Measurements from ENCODE around the gene P4HB.

P4HB gene

DNA sequence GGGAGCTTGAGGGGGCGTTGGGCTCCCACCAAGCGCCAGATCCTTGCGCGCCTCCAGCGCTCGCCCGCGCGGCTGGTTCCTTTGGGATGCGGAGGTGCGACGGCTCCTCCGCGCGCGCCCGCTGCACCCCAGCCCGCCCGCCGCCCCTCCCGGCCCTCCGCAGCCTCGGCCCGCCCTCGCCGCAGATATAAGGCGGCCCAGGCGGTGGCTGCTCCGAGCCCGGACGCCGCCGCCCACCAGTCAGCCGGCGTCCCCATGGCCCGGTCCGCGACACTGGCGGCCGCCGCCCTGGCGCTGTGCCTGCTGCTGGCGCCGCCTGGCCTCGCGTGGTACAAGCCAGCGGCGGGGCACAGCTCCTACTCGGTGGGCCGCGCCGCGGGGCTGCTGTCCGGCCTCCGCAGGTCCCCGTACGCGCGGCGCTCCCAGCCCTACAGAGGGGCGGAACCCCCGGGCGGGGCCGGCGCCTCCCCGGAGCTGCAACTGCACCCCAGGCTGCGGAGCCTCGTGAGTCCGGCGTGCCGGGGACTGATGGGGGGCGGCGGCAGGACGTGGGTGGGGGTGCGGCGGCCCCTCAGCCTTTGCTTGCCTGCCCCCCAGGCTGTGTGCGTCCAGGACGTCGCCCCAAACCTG, 41.8 kb upstream of the P4HB start, which contains the start of gene NPB:
Gene NPB (plus strand): TSS at position 216 of the 630 bp plus-strand sequence. CDS start 40 bp downstream, at position 256.
- POLR2A ChIA-PET (ENCODE audit: low non-redundant PET) = no interaction called here
- CTCF ChIA-PET = no interaction called here
- TF ChIP-seq, protein P1, sequence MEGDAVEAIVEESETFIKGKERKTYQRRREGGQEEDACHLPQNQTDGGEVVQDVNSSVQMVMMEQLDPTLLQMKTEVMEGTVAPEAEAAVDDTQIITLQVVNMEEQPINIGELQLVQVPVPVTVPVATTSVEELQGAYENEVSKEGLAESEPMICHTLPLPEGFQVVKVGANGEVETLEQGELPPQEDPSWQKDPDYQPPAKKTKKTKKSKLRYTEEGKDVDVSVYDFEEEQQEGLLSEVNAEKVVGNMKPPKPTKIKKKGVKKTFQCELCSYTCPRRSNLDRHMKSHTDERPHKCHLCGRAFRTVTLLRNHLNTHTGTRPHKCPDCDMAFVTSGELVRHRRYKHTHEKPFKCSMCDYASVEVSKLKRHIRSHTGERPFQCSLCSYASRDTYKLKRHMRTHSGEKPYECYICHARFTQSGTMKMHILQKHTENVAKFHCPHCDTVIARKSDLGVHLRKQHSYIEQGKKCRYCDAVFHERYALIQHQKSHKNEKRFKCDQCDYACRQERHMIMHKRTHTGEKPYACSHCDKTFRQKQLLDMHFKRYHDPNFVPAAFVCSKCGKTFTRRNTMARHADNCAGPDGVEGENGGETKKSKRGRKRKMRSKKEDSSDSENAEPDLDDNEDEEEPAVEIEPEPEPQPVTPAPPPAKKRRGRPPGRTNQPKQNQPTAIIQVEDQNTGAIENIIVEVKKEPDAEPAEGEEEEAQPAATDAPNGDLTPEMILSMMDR (conservative IDR thresholded peaks at IDR 0.05; ENCODE audit: low read depth) = no peak
- no peak for DNase-seq (ENCODE audit: low spot score)
- peak within 1 kb of the TSS; percentile 98 for H3K27ac ChIP-seq

DNA sequence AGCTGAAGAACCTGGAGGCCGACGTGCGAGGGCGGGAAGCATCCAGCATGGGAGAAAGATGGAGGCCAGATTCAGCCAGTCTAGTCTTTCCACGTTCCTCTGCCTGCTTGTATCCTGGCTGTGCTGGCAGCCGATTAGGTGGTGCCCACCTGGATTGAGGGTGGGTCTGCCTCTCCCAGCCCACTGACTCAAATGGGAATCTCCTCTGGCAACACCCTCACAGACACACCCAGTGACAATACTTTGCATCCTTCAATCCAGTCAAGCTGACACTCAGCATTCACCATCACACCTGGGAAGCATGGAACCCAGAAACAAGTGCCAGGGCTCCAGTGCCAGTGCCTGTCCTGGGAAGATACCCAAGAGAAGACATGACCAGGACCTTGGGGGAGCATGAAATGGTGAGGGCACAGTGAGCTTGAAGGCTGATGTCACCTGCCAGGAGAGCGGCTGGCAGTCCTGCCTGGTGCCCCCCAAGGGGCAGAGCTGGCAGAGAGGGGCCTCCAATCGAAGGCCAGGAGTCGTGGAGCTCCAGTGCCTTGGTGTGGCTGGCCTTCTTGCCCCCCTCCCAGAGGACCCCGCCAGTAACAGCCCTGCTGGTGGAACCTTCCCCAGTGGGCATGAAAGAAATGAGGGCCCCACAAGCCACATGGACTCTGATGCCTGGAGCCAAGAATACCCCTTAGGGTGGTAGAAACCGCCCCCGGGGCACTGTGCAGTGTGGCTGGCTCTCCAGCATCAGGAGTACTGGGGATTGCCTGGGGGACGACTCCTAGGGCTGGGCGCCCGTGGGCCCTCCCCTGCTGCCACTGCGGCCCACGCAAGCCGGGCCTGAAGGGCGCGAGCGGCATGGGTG, 41.1 kb upstream of the P4HB start:
- DNase-seq (ENCODE audit: low spot score) = no peak
- H3K27ac ChIP-seq = peak overlapping the region; percentile 92
- ChIA-PET CTCF (no interaction called here), POLR2A (ENCODE audit: low non-redundant PET) (no interaction called here)
- TF ChIP-seq, protein P1 (conservative IDR thresholded peaks at IDR 0.05; ENCODE audit: low read depth) = no peak

DNA sequence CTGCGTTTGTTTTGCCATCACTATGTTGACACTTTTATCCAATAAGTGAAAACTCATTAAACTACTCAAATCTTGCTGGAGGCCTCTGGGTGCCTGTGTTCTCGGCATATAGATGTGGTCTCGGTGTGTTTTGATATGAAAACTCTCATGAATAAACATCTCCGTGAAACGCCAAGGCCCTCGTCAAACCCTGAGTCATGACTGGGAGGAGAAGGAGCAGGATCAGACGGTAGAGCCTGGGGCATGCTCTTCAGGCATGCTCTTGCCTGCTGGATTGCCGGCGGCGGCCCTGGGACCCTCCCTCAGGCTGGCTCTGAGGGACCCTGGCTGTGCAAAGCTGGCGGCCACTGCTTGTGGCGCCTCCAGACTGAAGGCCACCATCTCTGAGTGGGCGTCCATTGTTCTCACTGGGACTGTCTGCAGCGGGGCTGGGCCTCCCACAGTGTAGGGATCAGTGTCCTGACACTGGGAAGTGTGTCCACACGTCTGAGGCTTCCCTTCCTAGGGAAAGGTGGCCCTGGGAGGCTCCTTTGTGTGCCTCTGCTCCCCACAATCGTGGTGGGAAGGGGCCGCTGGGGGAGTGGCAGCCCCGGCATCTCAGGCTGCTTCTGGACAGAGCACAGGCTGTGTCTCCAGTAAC, 40.0 kb upstream of the P4HB start:
- H3K27ac ChIP-seq = peak overlapping the region; percentile 92
- ChIA-PET CTCF (no interaction called here), POLR2A (ENCODE audit: low non-redundant PET) (no interaction called here)
- TF ChIP-seq, protein P1 (conservative IDR thresholded peaks at IDR 0.05; ENCODE audit: low read depth) = no peak
- no peak for DNase-seq (ENCODE audit: low spot score)

DNA sequence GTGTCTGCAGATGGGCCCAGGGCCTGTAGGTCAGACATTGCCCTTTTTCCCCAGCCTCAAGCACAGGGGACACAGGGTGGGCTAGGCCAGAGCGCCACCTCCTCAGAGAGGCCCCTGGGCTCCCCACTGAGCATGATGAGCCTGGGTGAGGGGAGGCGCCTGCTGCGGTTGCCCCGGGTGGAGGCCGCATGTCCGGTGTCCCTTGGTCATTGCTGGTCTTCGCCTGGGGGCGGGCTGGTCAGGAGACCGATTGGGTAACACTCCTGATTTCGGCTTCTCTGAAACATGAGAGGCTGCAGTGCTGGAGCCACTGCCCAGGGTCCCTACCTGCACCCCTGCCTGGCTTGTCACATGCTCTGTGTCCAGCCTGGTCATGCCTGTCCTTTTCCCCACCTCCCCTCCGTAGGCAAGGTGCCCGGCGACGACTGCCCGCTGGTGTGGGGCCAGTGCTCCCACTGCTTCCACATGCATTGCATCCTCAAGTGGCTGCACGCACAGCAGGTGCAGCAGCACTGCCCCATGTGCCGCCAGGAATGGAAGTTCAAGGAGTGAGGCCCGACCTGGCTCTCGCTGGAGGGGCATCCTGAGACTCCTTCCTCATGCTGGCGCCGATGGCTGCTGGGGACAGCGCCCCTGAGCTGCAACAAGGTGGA, 39.3 kb upstream of the P4HB start:
- CTCF ChIA-PET = interaction anchor here (0.9 kb wide), 1 partner anchor 30 kb away, joined by 3 read pairs; no protein-coding TSS in a partner anchor
- TF ChIP-seq, protein P1 (conservative IDR thresholded peaks at IDR 0.05; ENCODE audit: low read depth) = no peak
- no peak for DNase-seq (ENCODE audit: low spot score)
- H3K27ac ChIP-seq = peak overlapping the region; percentile 92
- POLR2A ChIA-PET (ENCODE audit: low non-redundant PET) = no interaction called here

DNA sequence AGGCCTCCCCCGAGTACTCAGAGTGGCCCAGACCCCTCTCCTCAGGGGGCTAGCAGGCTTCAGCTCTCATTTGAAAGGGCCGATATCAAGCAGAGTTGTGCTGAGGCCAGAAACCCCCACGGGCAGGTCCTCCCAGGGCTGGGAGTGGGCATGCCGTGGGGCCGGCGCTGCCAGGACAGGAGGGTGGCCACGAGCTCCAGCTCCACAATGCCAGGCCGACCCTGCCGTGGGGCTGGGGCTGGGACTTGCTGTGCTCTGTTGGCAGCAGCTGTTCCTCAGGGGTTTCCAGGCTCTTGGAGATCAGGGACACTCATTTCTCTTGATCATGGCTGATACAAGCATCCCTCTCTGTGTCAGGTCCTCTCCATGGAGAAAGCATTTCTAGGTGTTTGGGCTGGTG, 38.5 kb upstream of the P4HB start:
- H3K27ac ChIP-seq = peak overlapping the region; percentile 92
- DNase-seq (ENCODE audit: low spot score) = no peak
- POLR2A ChIA-PET (ENCODE audit: low non-redundant PET) = no interaction called here
- CTCF ChIA-PET = interaction anchor here (0.9 kb wide), 1 partner anchor 29 kb away, joined by 3 read pairs; no protein-coding TSS in a partner anchor
- TF ChIP-seq, protein P1 (conservative IDR thresholded peaks at IDR 0.05; ENCODE audit: low read depth) = no peak
